Tibial nerve (tissue), 3 donors: ENCODE results near the gene RBP3.

Source experiments
- POLR2A ChIP-seq, 2 donors: fragments of 450-650 bp; IDR thresholded peaks; one replicate each; pipeline ENCODE4 v1.6.1; 2017; ENCODE audit warnings: antibody characterized with exemption in 2 of 2, mild to moderate bottlenecking in 2 of 2, moderate library complexity in 2 of 2
- TF ChIP-seq, protein P1 (sequence below), 5 experiments: fragments of 200-600 bp in 3 of 5; fragments of 450-650 bp in 2 of 5; sonication (generic) in 3 of 5; IDR thresholded peaks; one replicate each; pipeline ENCODE4 v1.5.1; 2016 to 2019; ENCODE audit warnings: antibody characterized with exemption in 5 of 5, mild to moderate bottlenecking in 3 of 5, moderate library complexity in 2 of 5

DNA sequence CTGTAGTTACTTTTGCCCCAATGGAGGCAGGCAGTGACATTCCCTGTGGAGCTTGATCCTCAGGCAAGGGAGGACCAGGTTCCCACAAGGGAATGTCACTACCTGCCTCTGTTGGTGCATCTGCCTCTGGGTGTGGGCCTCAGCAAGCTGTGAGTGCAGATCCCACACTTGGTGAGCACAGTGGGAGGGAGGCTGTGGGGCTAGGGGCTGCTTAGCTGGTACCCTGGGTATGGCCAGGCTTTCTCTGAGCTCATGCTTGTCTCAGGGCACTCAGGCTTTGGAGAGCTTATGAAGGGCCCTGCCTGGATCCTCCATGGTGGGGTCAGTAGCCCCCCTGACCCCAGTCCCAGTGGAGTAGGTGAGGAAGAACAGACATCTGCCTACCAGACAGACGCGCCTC is 52.1 kb downstream of the RBP3 start:
- TF ChIP-seq, protein P1, sequence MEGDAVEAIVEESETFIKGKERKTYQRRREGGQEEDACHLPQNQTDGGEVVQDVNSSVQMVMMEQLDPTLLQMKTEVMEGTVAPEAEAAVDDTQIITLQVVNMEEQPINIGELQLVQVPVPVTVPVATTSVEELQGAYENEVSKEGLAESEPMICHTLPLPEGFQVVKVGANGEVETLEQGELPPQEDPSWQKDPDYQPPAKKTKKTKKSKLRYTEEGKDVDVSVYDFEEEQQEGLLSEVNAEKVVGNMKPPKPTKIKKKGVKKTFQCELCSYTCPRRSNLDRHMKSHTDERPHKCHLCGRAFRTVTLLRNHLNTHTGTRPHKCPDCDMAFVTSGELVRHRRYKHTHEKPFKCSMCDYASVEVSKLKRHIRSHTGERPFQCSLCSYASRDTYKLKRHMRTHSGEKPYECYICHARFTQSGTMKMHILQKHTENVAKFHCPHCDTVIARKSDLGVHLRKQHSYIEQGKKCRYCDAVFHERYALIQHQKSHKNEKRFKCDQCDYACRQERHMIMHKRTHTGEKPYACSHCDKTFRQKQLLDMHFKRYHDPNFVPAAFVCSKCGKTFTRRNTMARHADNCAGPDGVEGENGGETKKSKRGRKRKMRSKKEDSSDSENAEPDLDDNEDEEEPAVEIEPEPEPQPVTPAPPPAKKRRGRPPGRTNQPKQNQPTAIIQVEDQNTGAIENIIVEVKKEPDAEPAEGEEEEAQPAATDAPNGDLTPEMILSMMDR (IDR thresholded peaks at IDR 0.05): no peak
- TF ChIP-seq POLR2A (IDR thresholded peaks at IDR 0.05): no peak
